ENCODE measurements around the gene CROCC.
"Not testable (repeated sequence)": the region's sequence is repeated elsewhere in the genome, so short reads cannot be mapped to it uniquely, and the experiment has no call there.

- TF ChIP-seq, protein P1, sequence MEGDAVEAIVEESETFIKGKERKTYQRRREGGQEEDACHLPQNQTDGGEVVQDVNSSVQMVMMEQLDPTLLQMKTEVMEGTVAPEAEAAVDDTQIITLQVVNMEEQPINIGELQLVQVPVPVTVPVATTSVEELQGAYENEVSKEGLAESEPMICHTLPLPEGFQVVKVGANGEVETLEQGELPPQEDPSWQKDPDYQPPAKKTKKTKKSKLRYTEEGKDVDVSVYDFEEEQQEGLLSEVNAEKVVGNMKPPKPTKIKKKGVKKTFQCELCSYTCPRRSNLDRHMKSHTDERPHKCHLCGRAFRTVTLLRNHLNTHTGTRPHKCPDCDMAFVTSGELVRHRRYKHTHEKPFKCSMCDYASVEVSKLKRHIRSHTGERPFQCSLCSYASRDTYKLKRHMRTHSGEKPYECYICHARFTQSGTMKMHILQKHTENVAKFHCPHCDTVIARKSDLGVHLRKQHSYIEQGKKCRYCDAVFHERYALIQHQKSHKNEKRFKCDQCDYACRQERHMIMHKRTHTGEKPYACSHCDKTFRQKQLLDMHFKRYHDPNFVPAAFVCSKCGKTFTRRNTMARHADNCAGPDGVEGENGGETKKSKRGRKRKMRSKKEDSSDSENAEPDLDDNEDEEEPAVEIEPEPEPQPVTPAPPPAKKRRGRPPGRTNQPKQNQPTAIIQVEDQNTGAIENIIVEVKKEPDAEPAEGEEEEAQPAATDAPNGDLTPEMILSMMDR (IDR thresholded peaks at IDR 0.05): not testable (repeated sequence)
- TF ChIP-seq POLR2A, POLR2AphosphoS5, EP300 (IDR thresholded peaks at IDR 0.05): not testable (repeated sequence)
These were observed 26.7 kb downstream of the CROCC start for GRCh38 chr1:16948282-16948891.

All from gastroesophageal sphincter (tissue), 3 donors.